AG04450 (cell line): ENCODE data around the gene FHIT. TPM values are rescaled to one million over a fixed set of nuclear protein-coding genes. Genes with fewer than 3 reads are reported as not detected.

ENCODE experiments used
- CTCF ChIA-PET: fragments of 300-600, 350-600 bp; formaldehyde crosslinking; extraction: SDS; loops from one replicate; lab custom pipeline; 2022; ENCODE audit warnings: antibody characterized with exemption, inconsistent platforms; lab: Charles Lee
- POLR2A ChIA-PET: fragments of 350-600 bp; formaldehyde crosslinking; extraction: SDS; loops from one replicate; lab custom pipeline; 2021; ENCODE audit warnings: antibody characterized with exemption, inconsistent platforms; lab: Yijun Ruan, JAX
- DNase-seq: peaks from one replicate; pipeline ENCODE4 v3.0.0-alpha.2; 2011; ENCODE audit warnings: low read depth, low spot score
- H3K27ac ChIP-seq: one replicate; pipeline ENCODE4 v1.5.1; 2012; ENCODE audit warnings: low read depth, low read length, control low read depth
- H3K27me3 ChIP-seq: one replicate; pipeline ENCODE4 v1.6.0; 2012; ENCODE audit warnings: low read length; ENCODE audit not compliant: control insufficient read depth, insufficient read depth
- H3K4me3 ChIP-seq: 2 replicates; pipeline ENCODE4 v1.5.1; 2011; ENCODE audit warnings: mild to moderate bottlenecking, low read depth, low read length, control low read depth
- H3K9me3 ChIP-seq: 2 replicates; pipeline ENCODE4 v1.5.1; 2012; ENCODE audit warnings: low read length; ENCODE audit not compliant: control insufficient read depth, insufficient read depth
- CTCF ChIP-seq: IDR thresholded peaks from 2 replicates; pipeline ENCODE4 v1.5.1; 2011; ENCODE audit warnings: low read depth, low read length, control low read depth, inconsistent platforms
- polyA plus RNA-seq: library from polyadenylated mRNA; depleted of rRNA; stranded (reverse); fragments of >200 nt; gene quantifications from 2 replicates; pipeline ENCODE4 v1.2.3, GENCODE V29; 2011

FHIT gene
- polyA plus RNA-seq, 1 experiment = 0.17 TPM

DNA sequence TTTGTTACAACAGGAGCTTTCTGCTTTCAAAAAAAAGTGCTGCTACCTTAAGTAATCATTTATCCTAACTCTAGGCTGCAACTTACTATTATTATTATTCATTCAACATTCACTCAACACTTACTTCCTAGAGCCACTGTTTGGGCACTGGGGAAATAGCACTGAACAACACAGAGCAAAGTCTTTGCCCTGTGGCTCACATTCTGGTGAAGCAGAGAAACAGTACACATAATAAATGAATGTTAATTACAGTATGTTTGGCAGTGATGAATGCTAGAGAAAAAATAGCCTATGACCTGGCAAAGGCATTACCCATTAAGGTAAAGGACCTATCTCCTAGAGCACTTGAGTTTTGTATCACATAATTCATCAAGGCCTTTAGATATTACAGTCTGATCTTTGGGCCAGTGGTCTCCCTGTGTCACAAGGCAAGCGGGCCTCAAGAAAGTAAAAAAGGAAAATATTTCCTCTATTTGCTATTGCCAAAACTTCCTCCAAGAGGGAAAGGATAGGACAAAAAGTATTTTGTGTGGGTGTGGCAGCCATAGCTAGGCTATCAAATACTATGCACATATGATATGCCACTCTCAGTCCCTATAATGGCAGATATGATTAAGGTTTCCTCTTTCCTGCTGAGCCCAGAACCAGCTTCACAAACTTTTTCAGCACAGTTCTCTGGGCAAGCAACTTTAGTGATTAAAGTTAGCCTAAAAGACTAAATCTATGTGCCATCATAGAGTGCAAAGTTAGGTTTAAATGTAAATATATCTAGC, 142.8 kb downstream of the FHIT start:
- POLR2A ChIA-PET = no interaction called here
- no peak overlapping the region for H3K27ac ChIP-seq

GRCh38 chr3:61094608-61095007, 156.6 kb downstream of the FHIT start:
- H3K27ac ChIP-seq = no peak overlapping the region
- H3K27me3 ChIP-seq = no peaks in the 10 kb centered on the region
- DNase-seq = no peak
- ChIA-PET POLR2A (no interaction called here), CTCF (no interaction called here)
- no peak for TF ChIP-seq CTCF
- H3K4me3 ChIP-seq = no peak overlapping the region
- H3K9me3 ChIP-seq = no peaks in the 10 kb centered on the region

More for the DNA sequence above, 142.8 kb downstream of the FHIT start:
- DNase-seq = no peak
- H3K4me3 ChIP-seq = no peak overlapping the region
- TF ChIP-seq CTCF = no peak
- no peaks in the 10 kb centered on the region for H3K9me3 ChIP-seq
- no peaks in the 10 kb centered on the region for H3K27me3 ChIP-seq
- CTCF ChIA-PET = no interaction called here

DNA sequence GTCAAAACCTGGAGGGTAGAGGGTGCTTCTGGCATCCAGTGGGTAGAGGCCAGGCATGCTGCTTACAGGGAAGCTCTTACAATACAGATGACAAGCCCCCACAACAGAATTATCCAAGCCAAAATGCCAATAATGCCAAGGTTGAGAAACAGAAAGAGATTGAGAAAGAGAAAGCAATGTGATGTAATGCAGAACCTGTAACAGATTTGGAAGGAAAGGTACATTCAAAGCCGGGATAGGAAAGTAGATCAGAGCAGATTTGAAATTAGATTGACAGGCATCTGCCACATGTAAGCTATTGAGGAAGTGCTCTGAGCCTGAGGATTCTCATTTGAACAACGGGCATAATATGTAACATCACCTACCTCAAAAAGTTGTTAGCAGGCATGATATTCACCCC, 157.9 kb downstream of the FHIT start:
- TF ChIP-seq CTCF = no peak
- CTCF ChIA-PET = no interaction called here
- no peak overlapping the region for H3K4me3 ChIP-seq
- no peak for DNase-seq
- POLR2A ChIA-PET = no interaction called here
- no peaks in the 10 kb centered on the region for H3K27me3 ChIP-seq
- H3K9me3 ChIP-seq = no peaks in the 10 kb centered on the region
- no peak overlapping the region for H3K27ac ChIP-seq

GRCh38 chr3:61092870-61093269, 158.4 kb downstream of the FHIT start:
- Histone ChIP-seq H3K4me3 (no peak overlapping the region), H3K27me3 (no peaks in the 10 kb centered on the region), H3K9me3 (no peaks in the 10 kb centered on the region), H3K27ac (no peak overlapping the region)
- ChIA-PET POLR2A (no interaction called here), CTCF (no interaction called here)
- no peak for TF ChIP-seq CTCF
- no peak for DNase-seq

DNA sequence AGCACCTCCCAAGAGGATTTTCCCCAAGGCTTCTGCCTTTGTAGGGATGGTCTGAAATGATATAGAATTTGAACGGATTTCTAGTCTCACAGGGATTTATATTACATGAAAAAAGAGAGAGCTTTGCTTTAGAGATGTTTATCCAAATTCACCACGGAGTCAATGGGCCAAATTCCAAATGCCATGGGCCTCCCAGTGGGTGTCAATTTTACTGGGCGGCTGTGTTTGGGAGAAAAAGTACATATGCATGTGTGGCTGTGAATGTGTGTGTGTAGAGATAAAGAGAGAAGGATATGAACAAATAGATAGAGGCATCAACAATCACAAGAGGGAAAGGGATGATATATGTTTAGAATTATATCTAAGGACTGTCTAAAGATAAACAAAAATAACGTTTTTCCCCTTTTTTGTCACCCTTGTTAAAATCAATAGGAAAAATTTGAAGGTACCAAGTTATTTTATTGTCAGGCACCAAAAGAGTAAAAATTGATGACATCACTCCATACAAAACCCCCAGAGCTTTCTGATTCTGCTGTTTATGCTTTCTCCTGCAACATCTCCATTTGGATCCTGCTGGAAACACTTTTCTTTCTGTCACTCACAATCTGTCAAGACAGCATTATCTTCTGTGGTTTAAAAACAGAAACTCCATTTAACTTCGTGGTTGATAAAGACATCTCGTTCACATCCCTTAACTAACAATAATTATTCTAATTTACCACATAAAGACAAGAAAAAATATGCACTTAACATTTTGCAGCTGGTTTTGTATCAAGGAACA, 160.7 kb downstream of the FHIT start:
- TF ChIP-seq CTCF = no peak
- no peak for DNase-seq
- ChIA-PET POLR2A (no interaction called here), CTCF (no interaction called here)
- Histone ChIP-seq H3K27ac (no peak overlapping the region), H3K4me3 (no peak overlapping the region), H3K9me3 (no peaks in the 10 kb centered on the region), H3K27me3 (no peaks in the 10 kb centered on the region)
